HepG2 (cell line): Measurements from ENCODE around the gene ARID3C. TPM values are rescaled to one million over a fixed set of nuclear protein-coding genes. Genes with fewer than 3 reads are reported as not detected.

Source experiments
- ATF7 ChIP-seq, 2 experiments: fragments of 450-650 bp in 1 of 2; sonication (generic) in 1 of 2; formaldehyde crosslinking in 1 of 2; IDR thresholded peaks; 2 replicates each; pipeline versions ENCODE4 v1.4.0 to v1.6.1; 2016 to 2020; ENCODE audit warnings: antibody characterized with exemption in 1 of 2, mild to moderate bottlenecking in 1 of 2, missing genetic modification reagents in 1 of 2
- EHMT2 ChIP-seq: fragments of 200-600 bp; sonication (generic); IDR thresholded peaks from 2 replicates; pipeline ENCODE4 v1.7.0; 2017; ENCODE audit warnings: antibody characterized with exemption, low read depth, low read length, borderline replicate concordance
- GPN1 ChIP-seq: sonication (generic); formaldehyde crosslinking; IDR thresholded peaks from 2 replicates; pipeline ENCODE4 v1.5.1; 2020; ENCODE audit warnings: missing genetic modification reagents, borderline replicate concordance
- HDAC6 ChIP-seq: fragments of 200-600 bp; sonication (generic); IDR thresholded peaks from 2 replicates; pipeline ENCODE4 v1.7.0; 2017; ENCODE audit warnings: mild to moderate bottlenecking, antibody characterized with exemption, low read length, low read depth
- IKZF4 ChIP-seq: sonication (generic); formaldehyde crosslinking; IDR thresholded peaks from 2 replicates; pipeline ENCODE4 v1.5.1; 2020; ENCODE audit warnings: borderline replicate concordance, mild to moderate bottlenecking, low read depth, missing genetic modification reagents; ENCODE audit errors: not compliant biosample characterization
- KLF6 ChIP-seq: IDR thresholded peaks from 2 replicates; pipeline ENCODE4 v1.8.0; 2016; ENCODE audit warnings: missing biosample characterization, missing genetic modification reagents
- SAP130 ChIP-seq: IDR thresholded peaks from 2 replicates; pipeline ENCODE4 v1.6.1; 2016; ENCODE audit warnings: low read depth
- SOX13 ChIP-seq, 3 experiments: fragments of 450-650 bp in 1 of 3; sonication (generic) in 1 of 3; formaldehyde crosslinking in 1 of 3; IDR thresholded peaks in 2 of 3; conservative IDR thresholded peaks in 1 of 3; 2 replicates each; pipeline versions ENCODE4 v1.5.0 to v1.6.1; 2016 to 2020; ENCODE audit warnings: antibody characterized with exemption in 1 of 3, mild to moderate bottlenecking in 1 of 3, missing compliant biosample characterization in 1 of 3, missing genetic modification reagents in 1 of 3, moderate library complexity in 1 of 3
- TOPORS ChIP-seq: sonication (generic); formaldehyde crosslinking; IDR thresholded peaks from 2 replicates; pipeline ENCODE4 v1.8.0; 2023; ENCODE audit warnings: mild to moderate bottlenecking, missing genetic modification reagents
- ZNF589 ChIP-seq: sonication (generic); formaldehyde crosslinking; conservative IDR thresholded peaks from 2 replicates; pipeline ENCODE4 v1.8.0; 2022; ENCODE audit warnings: mild to moderate bottlenecking, moderate library complexity, missing genetic modification reagents
- ZNF841 ChIP-seq: sonication (generic); formaldehyde crosslinking; IDR thresholded peaks from 2 replicates; pipeline ENCODE4 v1.8.1; 2023; ENCODE audit warnings: missing genetic modification reagents, borderline replicate concordance
- polyA plus RNA-seq, 8 experiments: library from polyadenylated mRNA; depleted of rRNA in 3 of 8; stranded (reverse) in 7 of 8; unstranded in 1 of 8; fragments of >200 nt; fragmentation: Illumina TruSeq in 4 of 8; extraction: Trizol in 4 of 8; gene quantifications; 2 replicates each; pipeline versions ENCODE4 v1.2.1 to v1.2.3, GENCODE V29; 2011 to 2016; ENCODE audit warnings: low read depth in 4 of 8, missing spikeins in 1 of 8, mixed read lengths in 1 of 8; ENCODE audit not compliant: insufficient read depth in 1 of 8
- total RNA-seq, 5 experiments: library from RNA; depleted of rRNA; stranded (reverse); fragments of >200 nt; fragmentation: Illumina TruSeq; extraction: Trizol; gene quantifications; 2 replicates each; pipeline ENCODE4 v1.2.3, GENCODE V29; 2016; ENCODE audit warnings: low read depth in 1 of 5
- TF ChIP-seq, protein P1 (sequence below): sonication (generic); formaldehyde crosslinking; IDR thresholded peaks from 2 replicates; pipeline ENCODE4 v1.4.0; 2020; ENCODE audit warnings: missing genetic modification reagents
- TF ChIP-seq, protein P2 (sequence below): sonication (generic); formaldehyde crosslinking; IDR thresholded peaks from 2 replicates; pipeline ENCODE4 v1.5.1; 2020; ENCODE audit warnings: mild to moderate bottlenecking, missing genetic modification reagents, borderline replicate concordance
- TF ChIP-seq, protein P3 (sequence below): sonication (generic); formaldehyde crosslinking; conservative IDR thresholded peaks from 2 replicates; pipeline ENCODE4 v1.4.0; 2020; ENCODE audit warnings: missing genetic modification reagents
- TF ChIP-seq, protein P4 (sequence below): sonication (generic); formaldehyde crosslinking; IDR thresholded peaks from 2 replicates; pipeline ENCODE4 v1.5.1; 2020; ENCODE audit warnings: mild to moderate bottlenecking, missing genetic modification reagents, moderate library complexity
- TF ChIP-seq, protein P5 (sequence below): sonication (generic); formaldehyde crosslinking; IDR thresholded peaks from 2 replicates; pipeline ENCODE4 v1.4.0; 2020; ENCODE audit warnings: missing genetic modification reagents; ENCODE audit errors: not compliant biosample characterization
- TF ChIP-seq, protein P6 (sequence below): sonication (generic); formaldehyde crosslinking; IDR thresholded peaks from 2 replicates; pipeline ENCODE4 v1.5.1; 2020; ENCODE audit warnings: missing genetic modification reagents, mild to moderate bottlenecking, borderline replicate concordance

Gene ARID3C
- total and polyA plus RNA-seq, 2 of the 13 experiments (the other 11 are each of a cell fraction or from before 2014, with no cell fraction given): not detected

DNA sequence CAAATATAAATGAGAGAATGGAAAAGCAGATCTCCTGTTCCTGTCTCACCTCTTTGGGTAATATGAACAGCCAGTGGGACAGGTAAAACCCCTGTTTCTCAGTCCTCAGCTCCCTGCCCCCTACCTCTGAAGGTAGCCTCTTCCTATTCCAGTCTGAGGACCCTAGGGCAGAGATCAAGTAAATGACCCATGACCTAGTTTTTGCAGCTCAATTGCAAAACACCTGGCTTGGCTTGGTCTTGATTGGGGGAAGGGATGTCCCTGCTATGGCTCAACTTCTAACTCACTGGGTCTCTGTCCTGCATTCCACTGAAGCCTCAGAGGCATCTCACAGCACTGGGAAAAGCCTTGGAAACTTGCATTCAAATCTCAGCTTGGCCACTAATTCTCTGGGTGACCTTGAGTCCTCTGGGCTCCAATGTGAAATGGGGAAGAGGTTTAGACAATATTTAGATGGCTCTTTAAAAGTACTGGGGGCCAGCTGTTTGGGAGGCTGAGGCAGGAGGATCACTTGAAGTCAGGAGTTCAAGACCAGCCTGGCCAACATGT, 16.0 kb upstream of the ARID3C start (continued):
- peak; percentile 68 for TF ChIP-seq SAP130 (CRISPR knock-in tag)
- no peak for TF ChIP-seq GPN1 (CRISPR knock-in tag)
- TF ChIP-seq, protein P1, sequence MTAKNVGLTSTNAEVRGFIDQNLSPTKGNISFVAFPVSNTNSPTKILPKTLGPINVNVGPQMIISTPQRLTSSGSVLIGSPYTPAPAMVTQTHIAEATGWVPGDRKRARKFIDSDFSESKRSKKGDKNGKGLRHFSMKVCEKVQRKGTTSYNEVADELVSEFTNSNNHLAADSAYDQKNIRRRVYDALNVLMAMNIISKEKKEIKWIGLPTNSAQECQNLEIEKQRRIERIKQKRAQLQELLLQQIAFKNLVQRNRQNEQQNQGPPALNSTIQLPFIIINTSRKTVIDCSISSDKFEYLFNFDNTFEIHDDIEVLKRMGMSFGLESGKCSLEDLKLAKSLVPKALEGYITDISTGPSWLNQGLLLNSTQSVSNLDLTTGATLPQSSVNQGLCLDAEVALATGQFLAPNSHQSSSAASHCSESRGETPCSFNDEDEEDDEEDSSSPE (CRISPR knock-in tag): no peak
- TF ChIP-seq, protein P2, sequence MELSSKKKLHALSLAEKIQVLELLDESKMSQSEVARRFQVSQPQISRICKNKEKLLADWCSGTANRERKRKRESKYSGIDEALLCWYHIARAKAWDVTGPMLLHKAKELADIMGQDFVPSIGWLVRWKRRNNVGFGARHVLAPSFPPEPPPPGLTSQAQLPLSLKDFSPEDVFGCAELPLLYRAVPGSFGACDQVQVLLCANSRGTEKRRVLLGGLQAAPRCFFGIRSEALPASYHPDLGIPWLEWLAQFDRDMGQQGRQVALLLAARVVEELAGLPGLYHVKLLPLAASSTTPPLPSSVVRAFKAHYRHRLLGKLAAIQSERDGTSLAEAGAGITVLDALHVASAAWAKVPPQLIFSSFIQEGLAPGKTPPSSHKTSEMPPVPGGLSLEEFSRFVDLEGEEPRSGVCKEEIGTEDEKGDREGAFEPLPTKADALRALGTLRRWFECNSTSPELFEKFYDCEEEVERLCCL (CRISPR knock-in tag): no peak
- TF ChIP-seq, protein P3, sequence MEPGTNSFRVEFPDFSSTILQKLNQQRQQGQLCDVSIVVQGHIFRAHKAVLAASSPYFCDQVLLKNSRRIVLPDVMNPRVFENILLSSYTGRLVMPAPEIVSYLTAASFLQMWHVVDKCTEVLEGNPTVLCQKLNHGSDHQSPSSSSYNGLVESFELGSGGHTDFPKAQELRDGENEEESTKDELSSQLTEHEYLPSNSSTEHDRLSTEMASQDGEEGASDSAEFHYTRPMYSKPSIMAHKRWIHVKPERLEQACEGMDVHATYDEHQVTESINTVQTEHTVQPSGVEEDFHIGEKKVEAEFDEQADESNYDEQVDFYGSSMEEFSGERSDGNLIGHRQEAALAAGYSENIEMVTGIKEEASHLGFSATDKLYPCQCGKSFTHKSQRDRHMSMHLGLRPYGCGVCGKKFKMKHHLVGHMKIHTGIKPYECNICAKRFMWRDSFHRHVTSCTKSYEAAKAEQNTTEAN (CRISPR knock-in tag): no peak
- no peak for TF ChIP-seq IKZF4 (CRISPR knock-in tag)
- TF ChIP-seq, protein P4, sequence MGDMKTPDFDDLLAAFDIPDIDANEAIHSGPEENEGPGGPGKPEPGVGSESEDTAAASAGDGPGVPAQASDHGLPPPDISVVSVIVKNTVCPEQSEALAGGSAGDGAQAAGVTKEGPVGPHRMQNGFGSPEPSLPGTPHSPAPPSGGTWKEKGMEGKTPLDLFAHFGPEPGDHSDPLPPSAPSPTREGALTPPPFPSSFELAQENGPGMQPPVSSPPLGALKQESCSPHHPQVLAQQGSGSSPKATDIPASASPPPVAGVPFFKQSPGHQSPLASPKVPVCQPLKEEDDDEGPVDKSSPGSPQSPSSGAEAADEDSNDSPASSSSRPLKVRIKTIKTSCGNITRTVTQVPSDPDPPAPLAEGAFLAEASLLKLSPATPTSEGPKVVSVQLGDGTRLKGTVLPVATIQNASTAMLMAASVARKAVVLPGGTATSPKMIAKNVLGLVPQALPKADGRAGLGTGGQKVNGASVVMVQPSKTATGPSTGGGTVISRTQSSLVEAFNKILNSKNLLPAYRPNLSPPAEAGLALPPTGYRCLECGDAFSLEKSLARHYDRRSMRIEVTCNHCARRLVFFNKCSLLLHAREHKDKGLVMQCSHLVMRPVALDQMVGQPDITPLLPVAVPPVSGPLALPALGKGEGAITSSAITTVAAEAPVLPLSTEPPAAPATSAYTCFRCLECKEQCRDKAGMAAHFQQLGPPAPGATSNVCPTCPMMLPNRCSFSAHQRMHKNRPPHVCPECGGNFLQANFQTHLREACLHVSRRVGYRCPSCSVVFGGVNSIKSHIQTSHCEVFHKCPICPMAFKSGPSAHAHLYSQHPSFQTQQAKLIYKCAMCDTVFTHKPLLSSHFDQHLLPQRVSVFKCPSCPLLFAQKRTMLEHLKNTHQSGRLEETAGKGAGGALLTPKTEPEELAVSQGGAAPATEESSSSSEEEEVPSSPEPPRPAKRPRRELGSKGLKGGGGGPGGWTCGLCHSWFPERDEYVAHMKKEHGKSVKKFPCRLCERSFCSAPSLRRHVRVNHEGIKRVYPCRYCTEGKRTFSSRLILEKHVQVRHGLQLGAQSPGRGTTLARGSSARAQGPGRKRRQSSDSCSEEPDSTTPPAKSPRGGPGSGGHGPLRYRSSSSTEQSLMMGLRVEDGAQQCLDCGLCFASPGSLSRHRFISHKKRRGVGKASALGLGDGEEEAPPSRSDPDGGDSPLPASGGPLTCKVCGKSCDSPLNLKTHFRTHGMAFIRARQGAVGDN (CRISPR knock-in tag): no peak
- TF ChIP-seq, protein P5, sequence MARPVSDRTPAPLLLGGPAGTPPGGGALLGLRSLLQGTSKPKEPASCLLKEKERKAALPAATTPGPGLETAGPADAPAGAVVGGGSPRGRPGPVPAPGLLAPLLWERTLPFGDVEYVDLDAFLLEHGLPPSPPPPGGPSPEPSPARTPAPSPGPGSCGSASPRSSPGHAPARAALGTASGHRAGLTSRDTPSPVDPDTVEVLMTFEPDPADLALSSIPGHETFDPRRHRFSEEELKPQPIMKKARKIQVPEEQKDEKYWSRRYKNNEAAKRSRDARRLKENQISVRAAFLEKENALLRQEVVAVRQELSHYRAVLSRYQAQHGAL (CRISPR knock-in tag): no peak
- TF ChIP-seq KLF6: no peak
- TF ChIP-seq ZNF589: no peak
- TF ChIP-seq ATF7 (IDR thresholded peaks at IDR 0.05): no peak
- TF ChIP-seq ATF7 (CRISPR knock-in tag; IDR thresholded peaks at IDR 0.05): no peak
- TF ChIP-seq, protein P6, sequence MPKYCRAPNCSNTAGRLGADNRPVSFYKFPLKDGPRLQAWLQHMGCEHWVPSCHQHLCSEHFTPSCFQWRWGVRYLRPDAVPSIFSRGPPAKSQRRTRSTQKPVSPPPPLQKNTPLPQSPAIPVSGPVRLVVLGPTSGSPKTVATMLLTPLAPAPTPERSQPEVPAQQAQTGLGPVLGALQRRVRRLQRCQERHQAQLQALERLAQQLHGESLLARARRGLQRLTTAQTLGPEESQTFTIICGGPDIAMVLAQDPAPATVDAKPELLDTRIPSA (CRISPR knock-in tag): no peak
- no peak for TF ChIP-seq HDAC6
- TF ChIP-seq SOX13 (IDR thresholded peaks at IDR 0.05): no peak
- TF ChIP-seq SOX13 (CRISPR knock-in tag; conservative IDR thresholded peaks at IDR 0.05 in 1 of 2, IDR thresholded peaks at IDR 0.05 in 1 of 2): peak in 1 of 2 experiments; percentile 57; a peak in 1 of 4 replicates
- no peak for TF ChIP-seq ZNF841 (CRISPR knock-in tag)
- peak; percentile 30; the same call in 1 of the 2 replicates for TF ChIP-seq EHMT2
- TF ChIP-seq TOPORS (CRISPR knock-in tag): no peak
